BLaER1 treated with 17β-estradiol and CSF1 and Interleukin-3, amounts not matched to agents 10 nM and 100 nM (cell line): ENCODE measurements around the gene LYRM4.
"Not testable (repeated sequence)": the region's sequence is repeated elsewhere in the genome, so short reads cannot be mapped to it uniquely, and the experiment has no call there.

Experiments
- H3K27ac ChIP-seq, 11 experiments: shearing (Covaris generic); formaldehyde crosslinking; 2 replicates each; pipeline ENCODE4 v1.8.1; 2022
- H3K27me3 ChIP-seq, 11 experiments: shearing (Covaris generic); formaldehyde crosslinking; 2 replicates each; pipeline ENCODE4 v1.8.1; 2022
- H3K36me3 ChIP-seq, 11 experiments: shearing (Covaris generic); formaldehyde crosslinking; 2 replicates each; pipeline ENCODE4 v1.8.1; 2022
- H3K4me1 ChIP-seq, 10 experiments: shearing (Covaris generic); formaldehyde crosslinking; 2 replicates each; pipeline ENCODE4 v1.8.1; 2022
- H3K4me2 ChIP-seq, 11 experiments: shearing (Covaris generic); formaldehyde crosslinking; 2 replicates each; pipeline ENCODE4 v1.8.1; 2022
- H3K4me3 ChIP-seq, 10 experiments: shearing (Covaris generic); formaldehyde crosslinking; 2 replicates each; pipeline ENCODE4 v1.8.1; 2022
- H3K9ac ChIP-seq, 11 experiments: shearing (Covaris generic); formaldehyde crosslinking; 2 replicates each; pipeline ENCODE4 v1.8.1; 2022
- H3K9me3 ChIP-seq, 11 experiments: shearing (Covaris generic); formaldehyde crosslinking; replicated peaks in 1 of 11; 2 replicates each; pipeline ENCODE4 v1.8.1; 2022
- H4K20me1 ChIP-seq, 11 experiments: shearing (Covaris generic); formaldehyde crosslinking; 2 replicates each; pipeline ENCODE4 v1.8.1; 2022
- Cebpa-rat ChIP-seq, 11 experiments: shearing (Covaris generic); IDR thresholded peaks; 2 replicates each; pipeline ENCODE4 v1.8.1; 2022

Gene LYRM4

GRCh38 chr6:5076931-5077330 lies 183.8 kb downstream of the LYRM4 start:
- Histone ChIP-seq H3K27ac (no peak overlapping the region), H3K9ac (no peak overlapping the region), H3K27me3 (peaks cover 0 to 7% (median 0%) of the 10 kb centered on the region in 11 experiments; a peak in 3 of 22 replicates), H3K4me3 (no peak overlapping the region), H3K9me3 (peaks cover 0 to 12% (median 0%) of the 10 kb centered on the region in 11 experiments; a peak in 3 of 22 replicates), H4K20me1 (no peaks in the 10 kb centered on the region), H3K36me3 (no peaks in the 10 kb centered on the region), H3K4me1 (no peaks in the 10 kb centered on the region), H3K4me2 (no peak overlapping the region)
- no peak for TF ChIP-seq Cebpa-rat (IDR thresholded peaks at IDR 0.05)

DNA sequence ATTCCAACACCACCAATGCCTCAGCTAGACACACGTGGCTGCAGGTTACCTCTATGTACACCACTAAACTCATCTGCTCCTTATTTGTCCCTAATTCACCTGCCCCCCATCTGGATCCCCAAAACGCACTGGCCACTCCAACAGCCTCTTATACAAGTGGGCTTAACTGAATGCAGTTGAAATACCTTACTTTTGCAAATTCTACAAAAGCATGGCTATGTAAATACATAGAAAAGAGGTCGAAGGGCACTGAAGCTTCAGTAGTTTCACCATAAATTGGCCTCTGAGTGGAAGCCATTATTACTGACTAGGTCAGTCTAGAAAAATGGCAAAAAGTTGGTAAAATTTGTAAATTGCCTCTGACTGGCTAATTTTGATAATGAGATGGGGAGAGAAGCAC lies 186.8 kb downstream of the LYRM4 start:
- H3K27ac ChIP-seq = no peak overlapping the region
- no peaks in the 10 kb centered on the region for H4K20me1 ChIP-seq
- H3K4me1 ChIP-seq = no peaks in the 10 kb centered on the region
- H3K36me3 ChIP-seq = no peaks in the 10 kb centered on the region
- no peak overlapping the region for H3K4me3 ChIP-seq
- no peak overlapping the region for H3K4me2 ChIP-seq
- H3K9me3 ChIP-seq = peaks cover 0 to 7% (median 0%) of the 10 kb centered on the region in 11 experiments; a peak in 3 of 22 replicates
- H3K27me3 ChIP-seq = no peaks in the 10 kb centered on the region
- TF ChIP-seq Cebpa-rat (IDR thresholded peaks at IDR 0.05) = no peak
- no peak overlapping the region for H3K9ac ChIP-seq

DNA sequence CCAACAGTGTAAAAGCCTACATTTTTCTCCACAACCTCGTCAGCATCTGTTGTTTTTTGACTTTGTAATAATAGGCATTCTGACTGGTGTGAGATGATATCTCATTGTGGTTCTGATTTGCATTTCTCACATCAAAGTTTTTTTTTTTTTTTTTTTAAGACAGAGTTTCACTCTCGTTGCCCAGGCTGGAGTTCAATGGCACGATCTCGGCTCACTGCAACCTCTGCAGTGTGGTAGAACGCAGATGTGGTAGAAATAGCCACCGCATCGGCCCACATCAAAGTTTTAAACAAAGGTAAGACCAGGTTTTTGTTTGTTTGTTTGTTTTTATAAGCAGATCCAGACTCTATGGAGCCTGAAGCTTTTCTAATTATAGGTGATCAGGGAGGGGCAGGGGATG lies 188.3 kb downstream of the LYRM4 start:
- Histone ChIP-seq H3K27ac (no peak overlapping the region), H3K9ac (no peak overlapping the region), H3K4me1 (no peaks in the 10 kb centered on the region), H3K4me3 (no peak overlapping the region), H3K4me2 (no peak overlapping the region), H3K27me3 (no peaks in the 10 kb centered on the region), H3K36me3 (no peaks in the 10 kb centered on the region), H3K9me3 (peaks cover under 1 to 15% (median 2%) of the 10 kb centered on the region in 11 experiments; a peak in 13 of 22 replicates), H4K20me1 (no peaks in the 10 kb centered on the region)
- TF ChIP-seq Cebpa-rat (IDR thresholded peaks at IDR 0.05) = no peak

DNA sequence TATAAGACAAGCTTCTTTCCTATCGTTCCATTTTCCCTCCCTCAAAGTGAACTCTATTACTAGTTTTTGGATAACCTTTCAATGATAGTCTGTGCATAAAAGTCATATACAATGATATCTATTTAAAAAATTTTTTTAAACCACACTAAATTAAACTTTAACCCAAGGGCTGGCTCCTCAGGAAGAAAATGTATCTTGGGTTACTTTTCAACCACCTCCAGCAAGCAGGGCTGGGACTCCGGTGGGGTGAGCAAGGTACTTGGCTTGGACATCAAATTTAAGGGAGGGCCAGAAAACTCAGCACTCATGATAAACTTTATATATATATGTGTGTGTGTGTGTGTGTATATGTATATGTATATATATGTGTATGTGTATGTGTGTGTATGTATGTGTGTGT lies 189.5 kb downstream of the LYRM4 start:
- TF ChIP-seq Cebpa-rat (IDR thresholded peaks at IDR 0.05) = no peak
- no peaks in the 10 kb centered on the region for H3K4me1 ChIP-seq
- H3K27me3 ChIP-seq = no peaks in the 10 kb centered on the region
- no peak overlapping the region for H3K9ac ChIP-seq
- no peaks in the 10 kb centered on the region for H3K36me3 ChIP-seq
- no peak overlapping the region for H3K27ac ChIP-seq
- H3K4me3 ChIP-seq = no peak overlapping the region
- no peak overlapping the region for H3K4me2 ChIP-seq
- no peaks in the 10 kb centered on the region for H4K20me1 ChIP-seq
- peaks cover 9 to 27% (median 14%) of the 10 kb centered on the region in 11 experiments; a peak in 19 of 22 replicates for H3K9me3 ChIP-seq

DNA sequence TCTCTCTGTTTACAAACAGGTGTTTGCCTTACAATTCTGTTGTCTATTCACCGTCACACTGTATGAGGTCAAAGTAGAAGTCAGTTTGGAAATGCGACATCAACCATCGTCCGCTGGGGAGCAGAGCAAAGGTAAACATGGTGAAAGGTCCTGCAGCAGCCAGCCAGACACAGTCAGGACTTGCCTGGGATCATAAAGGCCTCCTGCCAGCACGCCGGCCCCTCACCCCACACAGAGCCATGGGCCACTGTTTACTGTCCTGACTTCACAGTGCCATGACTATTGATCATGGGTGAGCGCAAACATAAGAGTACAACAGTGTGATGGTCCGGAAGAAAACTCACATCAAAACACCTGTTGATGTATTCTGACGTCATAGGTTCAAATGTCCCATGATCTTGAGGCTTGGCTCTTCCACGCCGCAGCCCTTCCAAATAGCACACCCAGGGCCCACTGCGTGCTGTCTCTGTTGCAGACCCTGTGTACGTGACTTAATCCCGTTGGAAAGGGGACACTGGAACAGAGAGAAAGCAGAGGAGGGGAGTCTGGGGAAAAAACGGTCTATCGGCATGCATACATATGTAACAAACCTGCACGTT lies 192.5 kb downstream of the LYRM4 start:
- Histone ChIP-seq H3K9ac (no peak overlapping the region), H3K4me1 (peaks cover 0 to 9% (median 8%) of the 10 kb centered on the region in 10 experiments; a peak in 15 of 20 replicates), H4K20me1 (no peaks in the 10 kb centered on the region), H3K36me3 (no peaks in the 10 kb centered on the region), H3K4me3 (no peak overlapping the region), H3K4me2 (no peak overlapping the region), H3K27me3 (no peaks in the 10 kb centered on the region), H3K27ac (no peak overlapping the region), H3K9me3 (peaks cover 9 to 22% (median 14%) of the 10 kb centered on the region in 11 experiments; a peak in 19 of 22 replicates)
- TF ChIP-seq Cebpa-rat (IDR thresholded peaks at IDR 0.05) = no peak

DNA sequence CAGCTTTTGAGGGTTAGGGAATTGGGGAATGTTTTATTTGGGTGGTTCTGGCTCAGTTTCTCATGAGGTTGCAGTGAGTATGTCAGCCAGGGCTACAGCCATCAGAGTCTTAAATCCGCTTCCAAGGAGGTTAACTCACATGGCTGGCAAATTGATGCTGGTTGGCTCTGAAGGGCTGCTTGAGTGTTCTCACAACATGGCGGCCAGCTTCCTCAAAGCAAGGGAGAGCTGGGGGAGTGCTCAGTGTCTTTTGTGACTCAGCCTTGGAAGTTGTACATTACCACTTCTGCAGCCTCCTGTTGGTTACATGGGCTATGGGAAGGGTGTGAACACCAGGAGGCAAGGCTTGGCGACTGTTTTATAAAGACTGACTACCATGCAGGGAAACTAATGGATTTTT lies 193.4 kb downstream of the LYRM4 start:
- no peak overlapping the region for H3K9ac ChIP-seq
- no peak overlapping the region for H3K4me3 ChIP-seq
- no peak overlapping the region for H3K27ac ChIP-seq
- H3K9me3 ChIP-seq = peaks cover 9 to 22% (median 14%) of the 10 kb centered on the region in 11 experiments; a peak in 19 of 22 replicates
- no peaks in the 10 kb centered on the region for H3K27me3 ChIP-seq
- TF ChIP-seq Cebpa-rat (IDR thresholded peaks at IDR 0.05) = no peak
- peaks cover 0 to 19% (median 17%) of the 10 kb centered on the region in 10 experiments; a peak in 15 of 20 replicates for H3K4me1 ChIP-seq
- H4K20me1 ChIP-seq = no peaks in the 10 kb centered on the region
- H3K4me2 ChIP-seq = no peak overlapping the region
- H3K36me3 ChIP-seq = no peaks in the 10 kb centered on the region

DNA sequence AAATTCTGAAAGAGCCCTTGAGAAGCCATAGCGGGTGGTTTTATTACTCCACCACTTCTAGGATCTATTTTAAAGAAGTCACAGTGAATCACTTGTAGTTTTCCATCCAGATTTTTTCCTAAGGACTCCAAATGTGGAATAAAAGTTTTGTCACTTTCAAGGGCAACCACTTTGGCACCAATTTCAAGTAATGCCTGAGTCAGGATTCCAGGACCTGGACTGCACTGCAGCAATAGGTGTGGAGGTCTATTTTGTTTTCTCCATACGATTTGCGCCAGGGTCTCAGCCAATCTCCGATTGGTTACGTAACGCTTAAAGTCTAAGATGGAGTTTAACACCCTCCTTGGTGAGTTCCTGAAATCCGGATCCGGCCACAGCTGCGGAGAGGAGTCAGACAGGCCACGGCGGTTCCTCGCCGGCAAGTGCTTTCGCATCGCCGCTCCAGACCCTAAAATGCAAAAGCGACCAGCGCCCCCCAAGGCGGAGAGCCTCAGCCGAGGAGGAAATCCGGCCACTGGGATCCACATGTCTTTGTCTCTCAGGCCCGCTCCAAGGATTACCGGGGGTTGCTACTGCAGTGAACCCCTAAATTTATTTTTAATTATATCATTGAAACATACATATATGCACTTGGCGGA lies 194.2 kb downstream of the LYRM4 start:
- Histone ChIP-seq H3K9ac (no peak overlapping the region), H3K9me3 (peaks cover 9 to 24% (median 14%) of the 10 kb centered on the region in 11 experiments; a peak in 19 of 22 replicates), H3K36me3 (no peaks in the 10 kb centered on the region), H3K4me2 (no peak overlapping the region), H3K27me3 (no peaks in the 10 kb centered on the region), H3K27ac (no peak overlapping the region), H3K4me1 (peaks cover 0 to 26% (median 23%) of the 10 kb centered on the region in 10 experiments; a peak in 17 of 20 replicates), H4K20me1 (no peaks in the 10 kb centered on the region), H3K4me3 (no peak overlapping the region)
- TF ChIP-seq Cebpa-rat (IDR thresholded peaks at IDR 0.05) = peak in 1 of 11 experiments; percentile 15; a peak in 1 of 22 replicates

DNA sequence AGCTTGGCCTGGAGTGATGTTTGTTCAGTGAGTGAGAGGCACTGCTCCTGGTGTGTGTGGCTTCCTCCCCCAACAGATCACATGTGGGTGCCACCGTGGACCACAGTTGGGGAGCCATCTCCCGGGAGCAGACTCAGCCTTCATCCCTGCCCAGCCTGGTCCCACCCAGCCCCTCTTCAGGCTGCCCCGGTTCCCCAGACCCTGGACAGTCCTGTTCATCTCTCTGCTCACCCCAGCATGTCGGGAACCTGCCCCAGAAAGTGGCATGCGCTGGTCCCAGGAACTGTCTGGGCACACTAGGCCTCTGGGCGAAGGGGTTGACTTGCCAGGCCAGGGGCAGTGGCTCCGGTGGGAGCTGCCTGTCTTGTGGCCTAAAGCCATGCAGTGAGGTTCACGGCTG lies 197.1 kb downstream of the LYRM4 start:
- Histone ChIP-seq H3K36me3 (no peaks in the 10 kb centered on the region), H3K9me3 (peaks cover 9 to 24% (median 14%) of the 10 kb centered on the region in 11 experiments; a peak in 19 of 22 replicates), H4K20me1 (no peaks in the 10 kb centered on the region), H3K27me3 (no peaks in the 10 kb centered on the region), H3K4me3 (no peak overlapping the region), H3K27ac (no peak overlapping the region; a peak in 2 of 22 replicates), H3K4me2 (peak overlapping the region in 8 of 11 experiments; percentile 28 to 64 (median 54); a peak in 16 of 22 replicates), H3K9ac (no peak overlapping the region), H3K4me1 (peaks cover 0 to 43% (median 28%) of the 10 kb centered on the region in 10 experiments; a peak in 17 of 20 replicates)
- no peak for TF ChIP-seq Cebpa-rat (IDR thresholded peaks at IDR 0.05)

GRCh38 chr6:5061152-5061551 lies 199.6 kb downstream of the LYRM4 start:
- H3K4me2 ChIP-seq = peak overlapping the region in 8 of 11 experiments; percentile 3 to 59 (median 32); a peak in 12 of 22 replicates
- no peaks in the 10 kb centered on the region for H4K20me1 ChIP-seq
- no peak overlapping the region for H3K9ac ChIP-seq
- peaks cover 0 to 61% (median 46%) of the 10 kb centered on the region in 10 experiments; a peak in 17 of 20 replicates for H3K4me1 ChIP-seq
- no peaks in the 10 kb centered on the region for H3K27me3 ChIP-seq
- no peak overlapping the region; a peak in 2 of 22 replicates for H3K27ac ChIP-seq
- H3K36me3 ChIP-seq = no peaks in the 10 kb centered on the region
- peaks cover 0 to 7% (median 0%) of the 10 kb centered on the region in 11 experiments; a peak in 1 of 22 replicates for H3K9me3 ChIP-seq
- no peak overlapping the region for H3K4me3 ChIP-seq
- TF ChIP-seq Cebpa-rat (IDR thresholded peaks at IDR 0.05) = peak in 1 of 11 experiments; percentile 35; a peak in 2 of 22 replicates

DNA sequence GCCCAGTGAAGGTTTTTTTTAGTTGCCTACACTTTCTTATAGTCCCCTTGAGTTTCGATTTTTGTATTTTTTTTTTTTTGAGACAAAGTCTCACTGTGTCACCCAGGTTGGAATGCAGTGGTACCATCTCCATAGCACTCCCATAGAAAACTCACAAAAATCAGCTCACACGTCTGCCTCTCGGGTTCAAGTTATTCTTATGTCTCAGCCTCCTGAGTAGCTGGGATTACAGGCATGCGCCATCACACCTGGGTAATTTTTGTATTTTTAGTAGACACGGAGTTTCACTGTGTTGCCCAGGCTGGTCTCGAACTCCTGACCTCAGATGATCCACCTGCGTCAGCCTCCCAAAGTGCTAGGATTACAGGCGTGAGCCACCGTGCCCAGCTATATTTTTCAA lies 200.3 kb downstream of the LYRM4 start:
- H3K4me3 ChIP-seq, H3K9ac ChIP-seq, H3K4me2 ChIP-seq, H3K27ac ChIP-seq, H3K36me3 ChIP-seq, H3K27me3 ChIP-seq, H4K20me1 ChIP-seq: not testable (repeated sequence)
- Histone ChIP-seq H3K9me3 (peaks cover under 1 to 12% (median 4%) of the 10 kb centered on the region in 11 experiments; a peak in 15 of 22 replicates), H3K4me1 (peaks cover 0 to 61% (median 46%) of the 10 kb centered on the region in 10 experiments; a peak in 17 of 20 replicates)
